H9 (cell line): ENCODE results near the gene RAB11B. TPM values are rescaled to one million over a fixed set of nuclear protein-coding genes. Genes with fewer than 3 reads are reported as not detected.

Source experiments
- DNase-seq: peaks from one replicate; pipeline ENCODE4 v3.0.0-alpha.2; 2017
- H2AFZ ChIP-seq: one replicate; pipeline ENCODE4 v1.6.1; 2013; ENCODE audit warnings: mild to moderate bottlenecking, low read length, control low read depth, moderate library complexity
- H2AK5ac ChIP-seq: 2 replicates; pipeline ENCODE4 v1.6.1; 2013; ENCODE audit warnings: low read length, control low read depth, mixed read lengths; ENCODE audit not compliant: insufficient read length
- H2BK120ac ChIP-seq: one replicate; pipeline ENCODE4 v1.6.1; 2013; ENCODE audit warnings: low read depth, mild to moderate bottlenecking, low read length, control low read depth, inconsistent platforms; ENCODE audit not compliant: poor library complexity, severe bottlenecking
- H2BK12ac ChIP-seq: 2 replicates; pipeline ENCODE4 v1.6.1; 2013; ENCODE audit warnings: low read length, control low read depth, mixed read lengths, low read depth; ENCODE audit not compliant: insufficient read length
- H2BK15ac ChIP-seq: 2 replicates; pipeline ENCODE4 v1.6.1; 2013; ENCODE audit warnings: low read depth, low read length, control low read depth
- H2BK20ac ChIP-seq: one replicate; pipeline ENCODE4 v1.6.1; 2013; ENCODE audit warnings: low read depth, mild to moderate bottlenecking, low read length, control low read depth, inconsistent platforms; ENCODE audit not compliant: poor library complexity, severe bottlenecking
- H2BK5ac ChIP-seq: 2 replicates; pipeline ENCODE4 v1.6.1; 2013; ENCODE audit warnings: low read length, control low read depth, mixed read lengths; ENCODE audit not compliant: insufficient read length
- H3K14ac ChIP-seq: 2 replicates; pipeline ENCODE4 v1.6.1; 2013; ENCODE audit warnings: low read length, control low read depth; ENCODE audit not compliant: insufficient read depth
- H3K18ac ChIP-seq: 2 replicates; pipeline ENCODE4 v1.6.1; 2013; ENCODE audit warnings: low read depth, mild to moderate bottlenecking, mixed read lengths, low read length, control low read depth; ENCODE audit not compliant: insufficient read length
- H3K23ac ChIP-seq: 2 replicates; pipeline ENCODE4 v1.6.1; 2013; ENCODE audit warnings: low read length, control low read depth, mixed read lengths, low read depth; ENCODE audit not compliant: insufficient read length
- H3K23me2 ChIP-seq: 2 replicates; pipeline ENCODE4 v1.6.1; 2013; ENCODE audit warnings: low read depth, mild to moderate bottlenecking, mixed read lengths, low read length, control low read depth; ENCODE audit not compliant: insufficient read length, poor library complexity, severe bottlenecking
- H3K27ac ChIP-seq: 2 replicates; pipeline ENCODE4 v1.5.1; 2013; ENCODE audit warnings: low read length, control low read depth, mixed read lengths, low read depth; ENCODE audit not compliant: insufficient read length
- H3K27me3 ChIP-seq: 2 replicates; pipeline ENCODE4 v1.6.1; 2013; ENCODE audit warnings: low read length, control low read depth, inconsistent platforms; ENCODE audit not compliant: insufficient read depth
- H3K4ac ChIP-seq: 2 replicates; pipeline ENCODE4 v1.6.1; 2013; ENCODE audit warnings: low read depth, mild to moderate bottlenecking, control low read depth, inconsistent platforms, low read length, moderate library complexity
- H3K4me1 ChIP-seq: 2 replicates; pipeline ENCODE4 v1.6.1; 2013; ENCODE audit warnings: low read length, control low read depth, inconsistent platforms; ENCODE audit not compliant: insufficient read depth
- H3K4me2 ChIP-seq: 2 replicates; pipeline ENCODE4 v1.6.1; 2013; ENCODE audit warnings: low read length, control low read depth, mixed read lengths; ENCODE audit not compliant: insufficient read length, insufficient read depth
- H3K56ac ChIP-seq: 2 replicates; pipeline ENCODE4 v1.6.1; 2013; ENCODE audit warnings: low read depth, mild to moderate bottlenecking, mixed read lengths, low read length, control low read depth; ENCODE audit not compliant: insufficient read length
- H3K79me1 ChIP-seq: 2 replicates; pipeline ENCODE4 v1.6.1; 2013; ENCODE audit warnings: low read depth, mild to moderate bottlenecking, moderate library complexity, low read length, control low read depth, inconsistent platforms; ENCODE audit not compliant: insufficient read depth, poor library complexity, severe bottlenecking
- H3K79me2 ChIP-seq: 2 replicates; pipeline ENCODE4 v1.6.1; 2013; ENCODE audit warnings: low read length, control low read depth, inconsistent platforms; ENCODE audit not compliant: insufficient read depth
- H3K9ac ChIP-seq: 2 replicates; pipeline ENCODE4 v1.6.1; 2013; ENCODE audit warnings: low read length, control low read depth, mixed read lengths; ENCODE audit not compliant: insufficient read length; ENCODE audit errors: extremely low read depth
- H3K9me3 ChIP-seq: one replicate; pipeline ENCODE4 v1.6.1; 2013; ENCODE audit warnings: low read depth, low read length, inconsistent platforms; ENCODE audit not compliant: control insufficient read depth
- H3T11ph ChIP-seq: one replicate; pipeline ENCODE4 v1.6.1; 2013; ENCODE audit warnings: mild to moderate bottlenecking, low read length, control low read depth, inconsistent platforms
- H4K20me1 ChIP-seq: one replicate; pipeline ENCODE4 v1.6.1; 2013; ENCODE audit not compliant: control insufficient read depth, insufficient read length, insufficient read depth
- H4K5ac ChIP-seq: 2 replicates; pipeline ENCODE4 v1.6.1; 2013; ENCODE audit warnings: low read depth, mild to moderate bottlenecking, mixed read lengths, low read length, control low read depth; ENCODE audit not compliant: insufficient read length
- H4K8ac ChIP-seq: replicated peaks from 2 replicates; pipeline ENCODE4 v1.6.1; 2013; ENCODE audit warnings: low read length, control low read depth, mixed read lengths, low read depth; ENCODE audit not compliant: insufficient read length
- H4K91ac ChIP-seq: 2 replicates; pipeline ENCODE4 v1.6.1; 2013; ENCODE audit warnings: low read depth, mild to moderate bottlenecking, moderate library complexity, mixed read lengths, low read length, control low read depth; ENCODE audit not compliant: insufficient read length
- H3K27ac Mint-ChIP-seq, 3 experiments: 2 replicates in 2 of 3; 3 replicates in 1 of 3; pipeline ENCODE4 v1.8.0; 2020 to 2021; ENCODE audit warnings: mixed read lengths in 3 of 3, mild to moderate bottlenecking in 1 of 3, moderate library complexity in 1 of 3
- H3K27me3 Mint-ChIP-seq: 2 replicates; pipeline ENCODE4 v1.8.0; 2021; ENCODE audit warnings: low read depth, mild to moderate bottlenecking, moderate library complexity, mixed read lengths
- H3K36me3 Mint-ChIP-seq, 3 experiments: 2 replicates in 2 of 3; 3 replicates in 1 of 3; pipeline ENCODE4 v1.8.0; 2020 to 2021; ENCODE audit warnings: low read depth in 3 of 3, mixed read lengths in 3 of 3; ENCODE audit not compliant: insufficient read depth in 1 of 3
- H3K4me1 Mint-ChIP-seq, 2 experiments: 2 replicates each; pipeline ENCODE4 v1.8.0; 2020; ENCODE audit warnings: mixed read lengths in 2 of 2
- H3K4me3 Mint-ChIP-seq, 2 experiments: 2 replicates in 1 of 2; 3 replicates in 1 of 2; pipeline ENCODE4 v1.8.0; 2020 to 2021; ENCODE audit warnings: mild to moderate bottlenecking in 2 of 2, mixed read lengths in 2 of 2, moderate library complexity in 1 of 2
- H3K9me3 Mint-ChIP-seq, 2 experiments: 2 replicates in 1 of 2; 3 replicates in 1 of 2; pipeline ENCODE4 v1.8.0; 2020; ENCODE audit warnings: mild to moderate bottlenecking in 2 of 2, mixed read lengths in 2 of 2, moderate library complexity in 1 of 2
- WGBS: extraction: QIAGEN DNeasy Blood & Tissue Kit; methylation state at CpG from one replicate; pipeline ENCODE4 v1.1.7; 2013; ENCODE audit warnings: missing lambda C conversion rate, low lambda C conversion rate, mixed read lengths; ENCODE audit not compliant: insufficient read length; ENCODE audit errors: extremely low coverage; 5-methylcytosine and 5-hydroxymethylcytosine counted together
- total RNA-seq: library from RNA; stranded (reverse); gene quantifications from 2 replicates; pipeline ENCODE4 v1.2.1, GENCODE V29; 2021
- TF ChIP-seq, protein P1 (sequence below): fragments of 200-600 bp; sonication (generic); conservative IDR thresholded peaks from 3 replicates; pipeline ENCODE4 v1.8.0; 2021; ENCODE audit warnings: antibody characterized with exemption, mild to moderate bottlenecking

Gene RAB11B
- total RNA-seq, 1 experiment from 2014 or later = 106 TPM

DNA sequence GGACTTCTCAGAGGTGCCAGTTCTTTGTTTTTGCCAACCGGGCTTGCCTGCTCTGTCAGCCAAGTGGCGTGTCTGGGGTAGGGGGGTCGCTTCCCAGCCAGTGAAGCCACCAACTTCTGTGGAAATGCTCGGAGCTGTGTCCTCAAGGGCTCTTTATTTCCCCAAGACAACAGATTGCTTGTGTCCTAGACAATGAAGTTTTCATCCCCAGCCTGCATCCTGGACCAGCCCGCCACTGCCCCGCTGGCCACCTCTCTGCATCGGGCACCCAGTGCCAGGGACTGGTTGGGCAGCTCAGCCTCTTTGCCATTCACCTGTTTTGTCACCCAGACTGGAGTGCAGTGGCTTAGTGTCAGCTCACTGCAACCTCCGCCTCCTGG lies 3.7 kb downstream of the RAB11B start:
- H3K4me3 Mint-ChIP-seq = no peak overlapping the region

More for the DNA sequence above, 3.7 kb downstream of the RAB11B start:
- Mint-ChIP-seq H3K36me3 (peaks cover 0 to 3% (median 2%) of the 10 kb centered on the region in 3 experiments; a peak in 2 of 7 replicates), H3K9me3 (no peaks in the 10 kb centered on the region; a peak in 1 of 5 replicates), H3K27ac (no peak overlapping the region), H3K4me1 (peaks cover 9 to 20% of the 10 kb centered on the region in 2 experiments), H3K27me3 (no peaks in the 10 kb centered on the region)
- H3K9me3 ChIP-seq = no peaks in the 10 kb centered on the region
- no peak overlapping the region for H2AK5ac ChIP-seq
- H3K9ac ChIP-seq = no peak overlapping the region
- H3K23ac ChIP-seq = no peak overlapping the region
- no peak overlapping the region for H3K4me2 ChIP-seq
- no peak overlapping the region for H3T11ph ChIP-seq
- H3K27me3 ChIP-seq = no peaks in the 10 kb centered on the region
- WGBS = no CpG with 5 or more reads among the region's 8 CpGs
- no peak overlapping the region for H3K14ac ChIP-seq
- H3K4ac ChIP-seq = no peak overlapping the region
- no peak overlapping the region for H3K18ac ChIP-seq
- TF ChIP-seq, protein P1, sequence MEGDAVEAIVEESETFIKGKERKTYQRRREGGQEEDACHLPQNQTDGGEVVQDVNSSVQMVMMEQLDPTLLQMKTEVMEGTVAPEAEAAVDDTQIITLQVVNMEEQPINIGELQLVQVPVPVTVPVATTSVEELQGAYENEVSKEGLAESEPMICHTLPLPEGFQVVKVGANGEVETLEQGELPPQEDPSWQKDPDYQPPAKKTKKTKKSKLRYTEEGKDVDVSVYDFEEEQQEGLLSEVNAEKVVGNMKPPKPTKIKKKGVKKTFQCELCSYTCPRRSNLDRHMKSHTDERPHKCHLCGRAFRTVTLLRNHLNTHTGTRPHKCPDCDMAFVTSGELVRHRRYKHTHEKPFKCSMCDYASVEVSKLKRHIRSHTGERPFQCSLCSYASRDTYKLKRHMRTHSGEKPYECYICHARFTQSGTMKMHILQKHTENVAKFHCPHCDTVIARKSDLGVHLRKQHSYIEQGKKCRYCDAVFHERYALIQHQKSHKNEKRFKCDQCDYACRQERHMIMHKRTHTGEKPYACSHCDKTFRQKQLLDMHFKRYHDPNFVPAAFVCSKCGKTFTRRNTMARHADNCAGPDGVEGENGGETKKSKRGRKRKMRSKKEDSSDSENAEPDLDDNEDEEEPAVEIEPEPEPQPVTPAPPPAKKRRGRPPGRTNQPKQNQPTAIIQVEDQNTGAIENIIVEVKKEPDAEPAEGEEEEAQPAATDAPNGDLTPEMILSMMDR = no peak
- H3K79me2 ChIP-seq = peaks cover 14% of the 10 kb centered on the region; the same call in 1 of the 2 replicates
- H3K27ac ChIP-seq = no peak overlapping the region
- H3K79me1 ChIP-seq = peaks cover 6% of the 10 kb centered on the region
- no peak overlapping the region for H2BK15ac ChIP-seq
- DNase-seq = no peak
- no peak overlapping the region for H3K56ac ChIP-seq
- no peaks in the 10 kb centered on the region for H3K23me2 ChIP-seq
- no peak overlapping the region for H4K5ac ChIP-seq
- no peaks in the 10 kb centered on the region for H4K20me1 ChIP-seq
- H4K8ac ChIP-seq = no peak overlapping the region
- no peak overlapping the region for H2BK5ac ChIP-seq
- H2AFZ ChIP-seq = no peak overlapping the region
- H2BK20ac ChIP-seq = no peak overlapping the region
- no peak overlapping the region for H4K91ac ChIP-seq
- H2BK12ac ChIP-seq = no peak overlapping the region
- H2BK120ac ChIP-seq = no peak overlapping the region
- no peaks in the 10 kb centered on the region for H3K4me1 ChIP-seq
